HG03060 (cell line): Measurements from ENCODE around the gene GPX2.

Experiments used
- ATAC-seq: cut with Tn5 transposase; IDR thresholded peaks from one replicate; pipeline ENCODE4 v1.9.1; 2021; ENCODE audit warnings: low read depth, moderate number of reproducible peaks; ENCODE audit not compliant: unreplicated experiment

Gene GPX2

GRCh38 chr14:64942531-64943111, at the start of gene GPX2:
TSS of gene GPX2 (minus strand) at chr14:64942745. CDS start at chr14:64942726, 19 bp downstream.
- ATAC-seq: no peak

GRCh38 chr14:64990939-64991338, 48.4 kb upstream of the GPX2 start:
- ATAC-seq: no peak

GRCh38 chr14:64990296-64990695, 47.8 kb upstream of the GPX2 start:
- ATAC-seq: no peak

GRCh38 chr14:64987438-64987767, 44.9 kb upstream of the GPX2 start:
- ATAC-seq: no peak

- peak; percentile 60 for ATAC-seq
Observed at GRCh38 chr14:64986648-64987437, 44.3 kb upstream of the GPX2 start, which contains the start of gene FNTB. TSS of gene FNTB (plus strand) at chr14:64986895. CDS start at chr14:64986954, 59 bp downstream.

GRCh38 chr14:64983439-64984310, 41.1 kb upstream of the GPX2 start:
- no peak for ATAC-seq

GRCh38 chr14:64979336-64980074, 37.0 kb upstream of the GPX2 start:
- ATAC-seq: no peak

- no peak for ATAC-seq
Observed at GRCh38 chr14:64974563-64974962, 32.0 kb upstream of the GPX2 start.

- ATAC-seq: no peak
Observed at GRCh38 chr14:64973826-64974225, 31.3 kb upstream of the GPX2 start.

- ATAC-seq: no peak
Observed at GRCh38 chr14:64973026-64973442, 30.5 kb upstream of the GPX2 start.

GRCh38 chr14:64971943-64972791, 29.6 kb upstream of the GPX2 start, which contains the start of gene RAB15:
TSS of gene RAB15 (minus strand) at chr14:64972336. CDS start at chr14:64972076, 260 bp downstream.
- ATAC-seq: no peak

- no peak for ATAC-seq
Observed at GRCh38 chr14:64971491-64971942, 29.0 kb upstream of the GPX2 start.

- ATAC-seq: no peak
Observed at GRCh38 chr14:64970776-64971477, 28.4 kb upstream of the GPX2 start.

GRCh38 chr14:64970041-64970440, 27.5 kb upstream of the GPX2 start:
- ATAC-seq: no peak

GRCh38 chr14:64968651-64969050, 26.1 kb upstream of the GPX2 start:
- no peak for ATAC-seq

- no peak for ATAC-seq
Observed at GRCh38 chr14:64968167-64968566, 25.6 kb upstream of the GPX2 start.

GRCh38 chr14:64966976-64967375, 24.4 kb upstream of the GPX2 start:
- no peak for ATAC-seq

GRCh38 chr14:64965356-64966000, 22.9 kb upstream of the GPX2 start:
- ATAC-seq: no peak
